Bronchial epithelial cell (primary cell): ENCODE measurements around the gene AVL9. TPM values are rescaled to one million over a fixed set of nuclear protein-coding genes. Genes with fewer than 3 reads are reported as not detected.

Experiments used
- DNase-seq: peaks from one replicate; pipeline ENCODE4 v3.0.0-alpha.2; 2010; ENCODE audit warnings: low read depth
- FAIRE-seq: peaks from 2 replicates; lab custom pipeline; 2011; peaks lifted over from hg19 to GRCh38; lab: Jason Lieb, UNC
- H3K27me3 ChIP-seq: 2 replicates; pipeline ENCODE4 v1.5.1; 2011; ENCODE audit warnings: low read length; ENCODE audit not compliant: control insufficient read depth, insufficient read depth
- H3K36me3 ChIP-seq: 2 replicates; pipeline ENCODE4 v1.5.1; 2011; ENCODE audit warnings: low read length; ENCODE audit not compliant: control insufficient read depth, insufficient read depth
- H3K4me3 ChIP-seq: 2 replicates; pipeline ENCODE4 v1.5.1; 2011; ENCODE audit warnings: mild to moderate bottlenecking, low read depth, low read length, control low read depth
- CTCF ChIP-seq: IDR thresholded peaks from 2 replicates; pipeline ENCODE4 v1.5.1; 2011; ENCODE audit warnings: mild to moderate bottlenecking, moderate library complexity, low read length, control low read depth, inconsistent platforms; ENCODE audit not compliant: insufficient read depth, severe bottlenecking
- total RNA-seq: library from RNA; depleted of rRNA; stranded (reverse); fragments of >200 nt; gene quantifications from 2 replicates; pipeline ENCODE4 v1.2.1, GENCODE V29; 2014

Gene AVL9
- total RNA-seq, 1 donor from 2014 or later = 34.0 TPM

- Histone ChIP-seq H3K4me3 (no peak overlapping the region), H3K27me3 (no peaks in the 10 kb centered on the region), H3K36me3 (peaks cover 10% of the 10 kb centered on the region)
- DNase-seq (no peak), FAIRE-seq (no peak)
- no peak for TF ChIP-seq CTCF
Observed at GRCh38 chr7:32579776-32580175, 84.5 kb downstream of the AVL9 start.

- H3K36me3 ChIP-seq = peaks cover 9% of the 10 kb centered on the region
Observed at GRCh38 chr7:32580646-32581045, 85.4 kb downstream of the AVL9 start.

GRCh38 chr7:32582036-32582435 is 86.7 kb downstream of the AVL9 start:
- no peak overlapping the region for H3K4me3 ChIP-seq
- FAIRE-seq (no peak), DNase-seq (no peak)
- peaks cover 7% of the 10 kb centered on the region for H3K36me3 ChIP-seq
- no peaks in the 10 kb centered on the region for H3K27me3 ChIP-seq
- no peak for TF ChIP-seq CTCF

More at GRCh38 chr7:32580646-32581045, 85.4 kb downstream of the AVL9 start:
- Histone ChIP-seq H3K4me3 (no peak overlapping the region), H3K27me3 (no peaks in the 10 kb centered on the region)
- DNase-seq = no peak
- TF ChIP-seq CTCF = no peak
- FAIRE-seq = no peak

GRCh38 chr7:32583791-32584190 is 88.5 kb downstream of the AVL9 start:
- H3K36me3 ChIP-seq = peaks cover 6% of the 10 kb centered on the region
- DNase-seq (no peak), FAIRE-seq (no peak)
- H3K4me3 ChIP-seq = no peak overlapping the region
- no peak for TF ChIP-seq CTCF
- H3K27me3 ChIP-seq = no peaks in the 10 kb centered on the region

GRCh38 chr7:32586291-32587221 is 91.3 kb downstream of the AVL9 start:
- peak; percentile 61 for DNase-seq
- Histone ChIP-seq H3K27me3 (no peaks in the 10 kb centered on the region), H3K4me3 (no peak overlapping the region), H3K36me3 (peaks cover 4% of the 10 kb centered on the region)
- no peak for FAIRE-seq
- no peak for TF ChIP-seq CTCF
